ENCODE data around the gene ADARB2.

ADARB2 gene

GRCh38 chr10:1734288-1734687 lies 3.0 kb downstream of the ADARB2 start:
- DNase-seq = peak; percentile 11

GRCh38 chr10:1733720-1734119 lies 3.6 kb downstream of the ADARB2 start:
- peak; percentile 6 for DNase-seq

- DNase-seq = peak; percentile 28
Observed at GRCh38 chr10:1732564-1732996, 4.7 kb downstream of the ADARB2 start.

GRCh38 chr10:1731592-1731991 lies 5.7 kb downstream of the ADARB2 start:
- DNase-seq = no peak

GRCh38 chr10:1729751-1730150 lies 7.6 kb downstream of the ADARB2 start:
- no peak for DNase-seq

GRCh38 chr10:1726861-1727260 lies 10.5 kb downstream of the ADARB2 start:
- no peak for DNase-seq

- DNase-seq = no peak
Observed at GRCh38 chr10:1724921-1725488, 12.3 kb downstream of the ADARB2 start.

- DNase-seq = no peak
Observed at GRCh38 chr10:1716839-1717238, 20.5 kb downstream of the ADARB2 start.

GRCh38 chr10:1715821-1716220 lies 21.5 kb downstream of the ADARB2 start:
- no peak for DNase-seq

- no peak for DNase-seq
Observed at GRCh38 chr10:1712944-1713671, 24.2 kb downstream of the ADARB2 start.

- DNase-seq = no peak
Observed at GRCh38 chr10:1712314-1712713, 25.0 kb downstream of the ADARB2 start.

- no peak for DNase-seq
Observed at GRCh38 chr10:1709161-1709560, 28.2 kb downstream of the ADARB2 start.

- DNase-seq = no peak
Observed at GRCh38 chr10:1708746-1709145, 28.6 kb downstream of the ADARB2 start.

GRCh38 chr10:1706711-1707110 lies 30.6 kb downstream of the ADARB2 start:
- no peak for DNase-seq

GRCh38 chr10:1706256-1706655 lies 31.1 kb downstream of the ADARB2 start:
- no peak for DNase-seq

GRCh38 chr10:1698185-1698584 lies 39.1 kb downstream of the ADARB2 start:
- DNase-seq = no peak

- no peak for DNase-seq
Observed at GRCh38 chr10:1696106-1696505, 41.2 kb downstream of the ADARB2 start.

- no peak for DNase-seq
Observed at GRCh38 chr10:1690086-1690485, 47.2 kb downstream of the ADARB2 start.

GRCh38 chr10:1688531-1688930 lies 48.8 kb downstream of the ADARB2 start:
- no peak for DNase-seq

GRCh38 chr10:1687623-1688150 lies 49.6 kb downstream of the ADARB2 start:
- DNase-seq = no peak

- DNase-seq = no peak
Observed at GRCh38 chr10:1687190-1687589, 50.1 kb downstream of the ADARB2 start.

GRCh38 chr10:1686491-1686749 lies 50.9 kb downstream of the ADARB2 start:
- DNase-seq = no peak

GRCh38 chr10:1685699-1686490 lies 51.4 kb downstream of the ADARB2 start:
- DNase-seq = no peak

- DNase-seq = no peak
Observed at GRCh38 chr10:1684991-1685390, 52.3 kb downstream of the ADARB2 start.

Data from NCI-H2029 treated with DMSO at 0.1 percent for 48 hours (cell line).